Endodermal cell (in vitro differentiated cells): ENCODE measurements around the gene AOC3. TPM values are rescaled to one million over a fixed set of nuclear protein-coding genes. Genes with fewer than 3 reads are reported as not detected.

Experiments used
- DNase-seq: peaks from one replicate; pipeline ENCODE4 v3.0.0-alpha.2; 2017
- H3K27ac ChIP-seq: 2 replicates; pipeline ENCODE4 v1.5.1; 2013; ENCODE audit warnings: mild to moderate bottlenecking, low read depth, low read length, moderate library complexity
- H3K27me3 ChIP-seq: 2 replicates; pipeline ENCODE4 v1.6.1; 2013; ENCODE audit warnings: mild to moderate bottlenecking, low read length, moderate library complexity; ENCODE audit not compliant: insufficient read depth, control insufficient read depth, poor library complexity, severe bottlenecking
- H3K36me3 ChIP-seq: 2 replicates; pipeline ENCODE4 v1.7.0; 2013; ENCODE audit warnings: mild to moderate bottlenecking, low read length, moderate library complexity; ENCODE audit not compliant: control insufficient read depth, insufficient read depth
- H3K4me1 ChIP-seq: one replicate; pipeline ENCODE4 v1.7.0; 2013; ENCODE audit warnings: low read length; ENCODE audit not compliant: control insufficient read depth, insufficient read depth
- H3K4me3 ChIP-seq: 2 replicates; pipeline ENCODE4 v1.5.1; 2013; ENCODE audit warnings: mild to moderate bottlenecking, low read length, moderate library complexity
- H3K9ac ChIP-seq: 2 replicates; pipeline ENCODE4 v1.6.1; 2013; ENCODE audit warnings: mild to moderate bottlenecking, low read length, moderate library complexity; ENCODE audit not compliant: poor library complexity, severe bottlenecking; ENCODE audit errors: extremely low read depth
- H3K9me3 ChIP-seq: 2 replicates; pipeline ENCODE4 v1.6.1; 2013; ENCODE audit warnings: mild to moderate bottlenecking, low read length, moderate library complexity; ENCODE audit not compliant: control insufficient read depth
- H3K27ac Mint-ChIP-seq: 2 replicates; pipeline ENCODE4 v1.8.0; 2020; ENCODE audit warnings: mixed read lengths
- H3K27me3 Mint-ChIP-seq: 2 replicates; pipeline ENCODE4 v1.8.0; 2021; ENCODE audit warnings: mild to moderate bottlenecking, mixed read lengths; ENCODE audit not compliant: insufficient read depth
- H3K36me3 Mint-ChIP-seq: 2 replicates; pipeline ENCODE4 v1.8.0; 2020; ENCODE audit warnings: low read depth, mixed read lengths
- H3K4me1 Mint-ChIP-seq: 2 replicates; pipeline ENCODE4 v1.8.0; 2020; ENCODE audit warnings: mixed read lengths
- H3K4me3 Mint-ChIP-seq: 2 replicates; pipeline ENCODE4 v1.8.0; 2020; ENCODE audit warnings: mild to moderate bottlenecking, moderate library complexity, mixed read lengths
- H3K9me3 Mint-ChIP-seq: 2 replicates; pipeline ENCODE4 v1.8.0; 2020; ENCODE audit warnings: mild to moderate bottlenecking, mixed read lengths
- WGBS, 2 experiments: methylation state at CpG; one replicate each; pipeline versions ENCODE4 v1.1.5 to v1.1.7; 2013; ENCODE audit warnings: missing lambda C conversion rate in 2 of 2, mixed read lengths in 1 of 2; ENCODE audit not compliant: insufficient coverage in 1 of 2, insufficient read length in 1 of 2; 5-methylcytosine and 5-hydroxymethylcytosine counted together
- total RNA-seq, 2 donors: library from RNA; stranded (reverse); fragmentation: NEBNext Ultra II Directional in 1 of 2; extraction: Animal tissue kit (Norgen Biotek cat#: 25700) in 1 of 2; gene quantifications; 2 replicates in 1 of 2; 3 replicates in 1 of 2; pipeline ENCODE4 v1.2.1, GENCODE V29; 2021
- TF ChIP-seq, protein P1 (sequence below): fragments of 200-600 bp; sonication (generic); conservative IDR thresholded peaks from 2 replicates; pipeline ENCODE4 v1.5.0; 2021; ENCODE audit warnings: antibody characterized with exemption, mild to moderate bottlenecking

AOC3 gene
- total RNA-seq, 2 donors from 2014 or later = 1.3 to 1.9 TPM

DNA sequence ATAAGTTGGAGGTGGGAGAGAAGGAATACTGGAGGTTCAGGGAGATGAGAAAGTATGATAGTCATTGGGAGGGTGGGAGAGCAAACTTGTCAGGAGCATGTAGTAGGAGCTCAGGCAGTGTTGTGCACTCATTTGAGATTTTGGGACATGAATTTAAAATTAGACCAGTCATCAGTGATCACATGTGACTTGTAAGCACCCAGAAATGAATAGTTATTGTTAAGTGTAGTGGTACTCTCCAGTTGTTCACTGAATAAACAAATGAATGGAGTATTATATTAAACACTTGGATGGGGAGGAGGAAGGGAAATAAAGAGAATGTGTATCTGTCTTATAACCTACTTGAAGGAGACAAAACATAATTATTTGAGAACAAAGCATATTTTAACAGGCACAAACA lies 20.0 kb upstream of the AOC3 start:
- TF ChIP-seq, protein P1, sequence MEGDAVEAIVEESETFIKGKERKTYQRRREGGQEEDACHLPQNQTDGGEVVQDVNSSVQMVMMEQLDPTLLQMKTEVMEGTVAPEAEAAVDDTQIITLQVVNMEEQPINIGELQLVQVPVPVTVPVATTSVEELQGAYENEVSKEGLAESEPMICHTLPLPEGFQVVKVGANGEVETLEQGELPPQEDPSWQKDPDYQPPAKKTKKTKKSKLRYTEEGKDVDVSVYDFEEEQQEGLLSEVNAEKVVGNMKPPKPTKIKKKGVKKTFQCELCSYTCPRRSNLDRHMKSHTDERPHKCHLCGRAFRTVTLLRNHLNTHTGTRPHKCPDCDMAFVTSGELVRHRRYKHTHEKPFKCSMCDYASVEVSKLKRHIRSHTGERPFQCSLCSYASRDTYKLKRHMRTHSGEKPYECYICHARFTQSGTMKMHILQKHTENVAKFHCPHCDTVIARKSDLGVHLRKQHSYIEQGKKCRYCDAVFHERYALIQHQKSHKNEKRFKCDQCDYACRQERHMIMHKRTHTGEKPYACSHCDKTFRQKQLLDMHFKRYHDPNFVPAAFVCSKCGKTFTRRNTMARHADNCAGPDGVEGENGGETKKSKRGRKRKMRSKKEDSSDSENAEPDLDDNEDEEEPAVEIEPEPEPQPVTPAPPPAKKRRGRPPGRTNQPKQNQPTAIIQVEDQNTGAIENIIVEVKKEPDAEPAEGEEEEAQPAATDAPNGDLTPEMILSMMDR = no peak
- H3K4me3 Mint-ChIP-seq = no peak overlapping the region
- H3K27ac Mint-ChIP-seq = no peak overlapping the region
- Histone ChIP-seq H3K9me3 (no peaks in the 10 kb centered on the region), H3K4me1 (no peaks in the 10 kb centered on the region), H3K9ac (no peak overlapping the region), H3K36me3 (peaks cover 14% of the 10 kb centered on the region), H3K4me3 (no peak overlapping the region), H3K27me3 (peaks cover 29% of the 10 kb centered on the region), H3K27ac (no peak overlapping the region)
- H3K9me3 Mint-ChIP-seq = no peaks in the 10 kb centered on the region
- H3K4me1 Mint-ChIP-seq = peaks cover 17% of the 10 kb centered on the region
- no peak for DNase-seq
- H3K36me3 Mint-ChIP-seq = peaks cover 15% of the 10 kb centered on the region
- peaks cover 24% of the 10 kb centered on the region for H3K27me3 Mint-ChIP-seq

DNA sequence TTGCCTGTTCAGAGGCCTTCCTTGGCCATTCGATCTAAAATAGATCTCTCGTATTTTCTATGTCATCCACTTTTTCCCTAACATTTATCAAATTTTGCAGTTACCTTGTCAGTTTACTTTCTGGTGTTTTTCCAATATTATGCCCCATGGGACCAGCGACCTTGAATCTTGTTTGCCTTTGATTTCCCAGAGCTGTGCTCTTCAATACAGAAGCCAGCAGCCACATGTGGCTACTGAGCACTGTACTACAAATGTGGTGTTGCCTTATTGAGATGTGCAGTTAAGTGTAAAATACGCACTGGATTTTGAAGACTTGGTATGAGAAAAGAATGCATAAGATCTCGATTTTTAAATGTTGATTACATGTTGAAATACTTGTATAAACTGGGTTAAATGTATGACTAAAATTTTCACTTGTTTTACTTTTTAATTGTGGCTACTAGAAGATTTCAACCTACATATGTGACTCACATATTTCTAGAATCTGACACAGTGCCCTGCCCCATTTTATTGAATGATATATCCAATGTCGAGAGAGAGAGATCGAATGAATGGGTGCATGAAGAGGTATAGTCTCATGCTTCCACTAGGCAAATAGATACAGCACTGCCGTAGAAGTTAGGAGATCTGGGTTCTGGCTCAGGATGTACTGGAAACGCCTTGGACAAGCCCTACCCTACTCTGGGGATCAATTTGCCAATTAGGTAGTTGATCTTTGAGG lies 18.6 kb upstream of the AOC3 start:
- H3K27me3 Mint-ChIP-seq = peaks cover 18% of the 10 kb centered on the region
- TF ChIP-seq, protein P1 = no peak
- H3K4me1 Mint-ChIP-seq = peaks cover 17% of the 10 kb centered on the region
- no peaks in the 10 kb centered on the region for H3K4me1 ChIP-seq
- H3K27ac Mint-ChIP-seq = peak overlapping the region; percentile 99
- peak overlapping the region; percentile 94 for H3K4me3 ChIP-seq
- H3K36me3 Mint-ChIP-seq = peaks cover 22% of the 10 kb centered on the region
- H3K9me3 Mint-ChIP-seq = no peaks in the 10 kb centered on the region
- peaks cover 25% of the 10 kb centered on the region for H3K36me3 ChIP-seq
- H3K27me3 ChIP-seq = peaks cover 20% of the 10 kb centered on the region
- H3K27ac ChIP-seq = no peak overlapping the region
- peak overlapping the region; percentile 89 for H3K9ac ChIP-seq
- H3K9me3 ChIP-seq = no peaks in the 10 kb centered on the region
- WGBS, 2 experiments = 58 to 63% methylated on average over 9 of the region's 9 CpGs
- no peak for DNase-seq
- H3K4me3 Mint-ChIP-seq = peak overlapping the region; percentile 94

DNA sequence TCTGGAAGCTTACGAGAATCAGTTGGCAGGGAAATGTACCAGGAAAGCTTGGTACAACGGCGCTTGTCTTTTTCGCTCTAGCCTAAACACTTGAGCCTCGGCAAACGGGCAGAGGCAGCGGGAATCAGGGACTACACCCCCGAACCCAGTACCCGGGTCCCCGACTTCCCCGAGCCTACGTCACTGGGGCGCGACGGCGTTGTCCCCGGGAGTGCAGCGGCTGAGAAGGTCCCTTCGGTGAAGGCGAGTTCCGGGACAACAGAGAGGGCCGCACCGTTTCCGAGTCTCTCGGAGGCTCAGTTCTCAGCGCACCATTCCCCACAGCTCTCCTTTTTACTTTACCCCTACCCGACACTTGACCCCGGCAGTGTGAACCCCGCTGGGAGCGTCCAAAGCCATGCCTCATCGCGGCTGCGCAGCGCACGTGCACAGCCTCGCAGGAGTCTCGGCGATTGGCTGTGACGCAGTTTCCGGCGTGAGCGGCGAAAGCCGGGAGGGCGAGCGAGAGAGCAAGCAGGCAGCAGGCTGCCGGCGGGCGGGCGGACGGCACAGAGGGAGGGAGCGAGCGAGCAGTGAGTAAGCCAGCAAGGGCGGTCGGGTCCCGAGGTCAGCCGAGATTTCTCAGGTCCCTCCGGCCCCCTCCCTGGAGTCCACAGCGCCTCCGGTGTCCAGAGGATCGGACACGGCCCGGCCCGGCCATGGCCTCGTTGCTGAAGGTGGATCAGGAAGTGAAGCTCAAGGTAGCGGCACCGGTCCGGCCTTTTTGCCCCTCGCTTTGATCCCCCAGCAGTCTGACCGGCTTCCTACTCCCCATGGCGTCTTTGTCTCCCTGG lies 17.8 kb upstream of the AOC3 start, which contains the start of gene PSME3:
Gene PSME3 (plus strand): TSS at position 464 of the 833 bp plus-strand sequence. CDS start 235 bp downstream, at position 699.
- H3K4me1 ChIP-seq = no peaks in the 10 kb centered on the region
- peak within 1 kb of the TSS; percentile 94 for H3K4me3 ChIP-seq
- no peaks in the 10 kb centered on the region for H3K9me3 ChIP-seq
- Mint-ChIP-seq H3K4me3 (peak within 1 kb of the TSS; percentile 94), H3K27me3 (peaks cover 10% of the 10 kb centered on the region), H3K9me3 (no peaks in the 10 kb centered on the region), H3K36me3 (peaks cover 28% of the 10 kb centered on the region), H3K4me1 (peaks cover 17% of the 10 kb centered on the region), H3K27ac (peak within 1 kb of the TSS; percentile 99)
- H3K36me3 ChIP-seq = peaks cover 33% of the 10 kb centered on the region
- H3K27ac ChIP-seq = peak within 1 kb of the TSS; percentile 71
- 0% methylated on average over 20 to 71 of the region's 71 CpGs for WGBS, 2 experiments
- DNase-seq = peak; percentile 99
- peaks cover 12% of the 10 kb centered on the region for H3K27me3 ChIP-seq
- TF ChIP-seq, protein P1 = peak; percentile 16
- peak within 1 kb of the TSS; percentile 89 for H3K9ac ChIP-seq
